Measurements from ENCODE around the gene CCDC187. TPM values are rescaled to one million over a fixed set of nuclear protein-coding genes. Genes with fewer than 3 reads are reported as not detected.
A peak's percentile ranks its signal among the peaks of the same experiment; 100 is the strongest.

The CCDC187 gene
- total and polyA plus RNA-seq, 2 of the 8 experiments (the other 6 are each of a cell fraction or from before 2014, with no cell fraction given), result 0.02 TPM; not detected in 1

DNA sequence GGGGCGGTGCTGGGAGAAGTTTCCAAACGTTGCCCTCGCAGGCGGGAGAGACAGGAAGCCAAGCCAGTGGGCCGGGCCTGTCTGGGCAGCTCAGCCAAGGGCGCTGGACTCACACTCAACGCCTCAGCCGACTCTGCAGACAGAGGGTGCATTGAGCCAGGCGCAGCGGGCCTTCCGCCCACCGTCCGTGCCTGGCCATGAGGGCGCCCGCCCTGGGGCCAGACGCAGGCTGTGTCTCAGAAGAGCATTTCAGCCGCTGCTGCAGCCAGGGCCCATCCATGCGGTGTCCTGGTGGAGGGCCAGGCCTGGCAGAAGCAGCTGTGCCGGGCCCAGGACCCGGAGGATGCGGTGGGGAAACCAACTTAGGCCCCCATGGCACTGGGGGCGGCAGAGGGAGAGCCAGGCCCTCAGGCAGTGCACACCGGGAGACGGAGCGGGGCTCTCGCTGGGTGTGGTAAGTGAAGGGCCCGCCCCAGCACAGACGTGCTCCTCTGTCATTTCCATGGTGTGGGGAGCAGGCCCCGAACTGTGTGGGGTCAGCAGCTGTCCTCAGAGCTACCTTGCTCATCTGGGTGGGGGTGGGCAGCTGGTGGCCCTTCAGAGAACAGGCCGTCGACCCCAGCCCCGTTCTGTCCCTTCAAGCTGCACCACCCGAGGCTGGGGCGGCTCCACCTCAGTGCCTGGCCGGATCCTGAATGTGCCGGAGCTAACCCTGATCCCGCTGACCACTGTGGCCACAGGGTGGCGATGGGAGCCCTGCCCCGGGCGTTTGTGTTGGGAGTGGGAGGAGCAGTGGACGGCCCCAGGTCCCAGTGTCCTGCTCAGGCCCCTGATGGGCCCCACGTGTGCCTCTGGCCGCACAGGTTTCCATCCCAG lies 41.6 kb upstream of the CCDC187 start (continued):
- TF ChIP-seq CTCF (IDR thresholded peaks at IDR 0.05; ENCODE audit: control extremely low read depth in 1 of 3, insufficient read depth in 1 of 3, low read depth in 1 of 3, low read length in 3 of 3) (peak in 2 of 3 experiments; percentile 58; a peak in 3 of 4 replicates), ASH2L (IDR thresholded peaks at IDR 0.05; ENCODE audit: low read length) (no peak), FOSL1 (IDR thresholded peaks at IDR 0.05; ENCODE audit: insufficient read depth, low read depth, low read length) (no peak), HDAC2 (IDR thresholded peaks at IDR 0.05; ENCODE audit: borderline replicate concordance in 1 of 2, low read depth in 2 of 2, low read length in 2 of 2) (0 out of 4 replicates have a peak, but pooled peaks of 1 of the 2 experiments have one; percentile 44), BACH1 (IDR thresholded peaks at IDR 0.05; ENCODE audit: low read length) (no peak), GTF2F1 (IDR thresholded peaks at IDR 0.05; ENCODE audit: borderline replicate concordance, low read depth, low read length) (no peak), POLR2A (IDR thresholded peaks at IDR 0.05; ENCODE audit: control extremely low read depth in 1 of 2, low read depth in 2 of 2, low read length in 2 of 2) (no peak)
